Stimulated activated naive CD8-positive, alpha-beta T cell treated with anti-CD3 and anti-CD28 coated beads, Interleukin-15, amount 100 ng/mL, for 72 hours (primary cell): Measurements from ENCODE around the gene NOCT.
A peak's percentile ranks its signal among the peaks of the same experiment; 100 is the strongest.
"Not testable (repeated sequence)": the region's sequence is repeated elsewhere in the genome, so short reads cannot be mapped to it uniquely, and the experiment has no call there.

Experiments used
- ATAC-seq: fragments of 150-1000 bp; cut with Tn5 transposase; 2 replicates; pipeline ENCODE4 v1.10.0; 2021; ENCODE audit warnings: mild to moderate bottlenecking, moderate library complexity
- DNase-seq, 2 donors: peaks; one replicate each; pipeline ENCODE4 v3.0.0; 2021 to 2022
- H3K27ac Mint-ChIP-seq, 2 donors: one replicate each; pipeline ENCODE4 v1.8.0; 2022; ENCODE audit warnings: mild to moderate bottlenecking in 2 of 2, mixed read lengths in 2 of 2, moderate library complexity in 2 of 2
- H3K27me3 Mint-ChIP-seq: one replicate; pipeline ENCODE4 v1.8.0; 2022; ENCODE audit warnings: mixed read lengths
- H3K4me1 Mint-ChIP-seq: one replicate; pipeline ENCODE4 v1.8.0; 2022; ENCODE audit warnings: mild to moderate bottlenecking, mixed read lengths
- H3K4me3 Mint-ChIP-seq, 2 donors: one replicate each; pipeline ENCODE4 v1.8.0; 2022; ENCODE audit warnings: mild to moderate bottlenecking in 2 of 2, mixed read lengths in 2 of 2, moderate library complexity in 1 of 2
- H3K9me3 Mint-ChIP-seq, 2 donors: one replicate each; pipeline ENCODE4 v1.8.0; 2022; ENCODE audit warnings: mixed read lengths in 2 of 2

The NOCT gene

GRCh38 chr4:139021071-139021470 lies 5.5 kb downstream of the NOCT start:
- ATAC-seq, H3K27me3 Mint-ChIP-seq, H3K4me3 Mint-ChIP-seq, H3K9me3 Mint-ChIP-seq, DNase-seq: not testable (repeated sequence)
- Mint-ChIP-seq H3K27ac (peak overlapping the region in 1 of 2 donors; percentile 74), H3K4me1 (peaks cover 34% of the 10 kb centered on the region)

DNA sequence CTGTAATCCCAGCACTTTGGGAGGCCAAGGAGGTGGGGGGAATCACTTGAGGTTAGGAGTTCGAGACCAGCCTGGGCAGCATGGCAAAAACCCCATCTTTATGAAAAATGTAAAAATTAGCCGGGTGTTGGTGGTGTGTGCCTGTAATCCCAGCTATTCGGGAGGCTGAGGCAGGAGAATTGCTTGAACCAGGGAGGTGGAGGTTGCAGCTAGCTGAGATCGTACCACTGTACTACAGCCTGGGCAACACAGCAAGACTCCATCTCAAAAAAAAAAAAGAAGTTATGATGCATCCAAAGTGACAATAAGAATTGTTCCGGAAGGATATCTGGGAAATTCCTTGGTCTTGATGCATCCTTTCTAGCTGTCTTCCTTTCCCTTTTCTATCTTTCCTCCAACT lies 7.3 kb downstream of the NOCT start:
- Mint-ChIP-seq H3K4me3 (no peak overlapping the region), H3K27me3 (no peaks in the 10 kb centered on the region), H3K4me1 (peaks cover 32% of the 10 kb centered on the region), H3K9me3 (no peaks in the 10 kb centered on the region), H3K27ac (no peak overlapping the region)
- DNase-seq (no peak), ATAC-seq (no peak)

DNA sequence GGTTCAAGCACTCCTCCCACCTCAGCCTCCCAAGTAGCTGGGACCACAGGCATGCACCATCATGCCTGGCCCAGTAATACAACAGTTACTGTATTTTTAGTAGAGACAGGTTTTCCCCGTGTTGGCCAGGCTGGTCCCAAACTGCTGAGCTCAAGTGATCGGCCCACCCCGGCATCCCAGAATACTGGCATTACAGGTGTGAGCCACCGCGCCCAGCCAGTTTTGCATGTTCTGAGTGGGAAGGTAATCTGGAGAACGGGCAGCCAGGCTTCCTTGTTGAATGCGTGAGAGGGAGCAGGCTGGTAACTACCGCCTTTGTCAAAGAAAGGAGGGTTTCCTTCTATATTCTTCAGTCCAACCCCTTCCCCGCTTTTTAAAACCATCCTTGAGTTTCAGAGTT lies 9.1 kb downstream of the NOCT start:
- Mint-ChIP-seq H3K27ac (no peak overlapping the region), H3K27me3 (no peaks in the 10 kb centered on the region), H3K4me3 (no peak overlapping the region), H3K4me1 (peaks cover 16% of the 10 kb centered on the region), H3K9me3 (no peaks in the 10 kb centered on the region)
- ATAC-seq: no peak
- no peak for DNase-seq

- Mint-ChIP-seq H3K4me1 (peaks cover 9% of the 10 kb centered on the region), H3K27me3 (no peaks in the 10 kb centered on the region), H3K27ac (no peak overlapping the region), H3K4me3 (no peak overlapping the region), H3K9me3 (no peaks in the 10 kb centered on the region)
- DNase-seq (no peak), ATAC-seq (no peak)
These were observed 10.3 kb downstream of the NOCT start for GRCh38 chr4:139025841-139026240.

DNA sequence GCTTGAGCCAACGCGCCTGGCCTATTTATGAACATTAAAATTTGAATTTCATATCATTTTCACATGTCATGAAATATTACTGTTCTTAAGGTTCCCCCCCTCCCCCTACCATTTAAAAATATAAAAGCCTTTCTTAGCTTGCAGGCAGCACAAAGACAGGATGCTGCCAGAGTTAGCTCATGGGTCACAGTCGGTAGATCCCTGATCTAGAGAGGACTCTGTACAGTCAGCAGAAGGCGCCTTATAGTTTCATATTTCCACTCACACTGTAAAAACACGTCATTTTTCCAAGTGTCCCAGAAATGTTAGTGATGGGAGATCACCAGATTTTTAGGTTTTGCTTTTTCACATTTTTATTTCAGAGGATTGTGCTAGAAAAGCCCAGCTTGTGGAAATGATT lies 12.2 kb downstream of the NOCT start:
- Mint-ChIP-seq H3K4me3 (no peak overlapping the region), H3K27me3 (no peaks in the 10 kb centered on the region), H3K9me3 (no peaks in the 10 kb centered on the region), H3K4me1 (peaks cover 6% of the 10 kb centered on the region), H3K27ac (no peak overlapping the region)
- no peak for ATAC-seq
- DNase-seq: no peak

GRCh38 chr4:139028191-139028661 lies 12.6 kb downstream of the NOCT start:
- peak; percentile 23 for ATAC-seq
- DNase-seq: no peak
- Mint-ChIP-seq H3K9me3 (no peaks in the 10 kb centered on the region), H3K4me3 (no peak overlapping the region), H3K4me1 (peaks cover 6% of the 10 kb centered on the region), H3K27me3 (no peaks in the 10 kb centered on the region), H3K27ac (no peak overlapping the region)

- H3K27me3 Mint-ChIP-seq, H3K4me3 Mint-ChIP-seq, ATAC-seq, H3K9me3 Mint-ChIP-seq, H3K27ac Mint-ChIP-seq, DNase-seq: not testable (repeated sequence)
- peaks cover 10% of the 10 kb centered on the region for H3K4me1 Mint-ChIP-seq
These were observed 14.3 kb downstream of the NOCT start for GRCh38 chr4:139029866-139030363.

GRCh38 chr4:139030614-139031235 lies 15.1 kb downstream of the NOCT start:
- no peak overlapping the region for H3K27ac Mint-ChIP-seq
- ATAC-seq: peak; percentile 76
- DNase-seq: peak; percentile 61 to 66
- peaks cover 12% of the 10 kb centered on the region for H3K4me1 Mint-ChIP-seq
- no peaks in the 10 kb centered on the region for H3K9me3 Mint-ChIP-seq
- H3K4me3 Mint-ChIP-seq: no peak overlapping the region
- no peaks in the 10 kb centered on the region for H3K27me3 Mint-ChIP-seq

DNA sequence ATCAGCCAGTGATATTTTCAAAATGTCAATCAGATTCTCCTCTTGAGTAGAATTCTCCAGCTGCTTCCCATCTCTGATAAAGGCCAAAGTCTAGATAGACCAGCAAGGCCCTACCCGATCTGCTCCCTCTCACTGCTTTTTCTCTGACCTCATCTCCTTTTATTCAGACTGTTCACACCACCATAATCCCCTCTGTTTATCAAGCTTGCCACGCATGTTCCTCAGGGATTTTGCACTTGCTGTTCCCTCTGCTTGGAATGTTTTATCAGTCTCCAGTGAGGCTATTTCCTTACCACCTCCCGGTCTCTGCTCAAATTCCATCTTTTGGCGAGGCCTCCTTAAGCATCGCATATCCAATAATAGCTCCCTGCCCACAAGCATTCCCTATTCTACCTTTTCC lies 20.1 kb downstream of the NOCT start:
- DNase-seq: no peak
- no peaks in the 10 kb centered on the region for H3K27me3 Mint-ChIP-seq
- no peaks in the 10 kb centered on the region for H3K9me3 Mint-ChIP-seq
- H3K4me3 Mint-ChIP-seq: no peak overlapping the region
- ATAC-seq: no peak
- peak overlapping the region in 1 of 2 donors; percentile 28 for H3K27ac Mint-ChIP-seq
- peaks cover 10% of the 10 kb centered on the region for H3K4me1 Mint-ChIP-seq

GRCh38 chr4:139036885-139037284 lies 21.3 kb downstream of the NOCT start:
- ATAC-seq (no peak), DNase-seq (no peak)
- Mint-ChIP-seq H3K27ac (no peak overlapping the region), H3K4me1 (peaks cover 6% of the 10 kb centered on the region), H3K9me3 (no peaks in the 10 kb centered on the region), H3K4me3 (no peak overlapping the region), H3K27me3 (no peaks in the 10 kb centered on the region)

DNA sequence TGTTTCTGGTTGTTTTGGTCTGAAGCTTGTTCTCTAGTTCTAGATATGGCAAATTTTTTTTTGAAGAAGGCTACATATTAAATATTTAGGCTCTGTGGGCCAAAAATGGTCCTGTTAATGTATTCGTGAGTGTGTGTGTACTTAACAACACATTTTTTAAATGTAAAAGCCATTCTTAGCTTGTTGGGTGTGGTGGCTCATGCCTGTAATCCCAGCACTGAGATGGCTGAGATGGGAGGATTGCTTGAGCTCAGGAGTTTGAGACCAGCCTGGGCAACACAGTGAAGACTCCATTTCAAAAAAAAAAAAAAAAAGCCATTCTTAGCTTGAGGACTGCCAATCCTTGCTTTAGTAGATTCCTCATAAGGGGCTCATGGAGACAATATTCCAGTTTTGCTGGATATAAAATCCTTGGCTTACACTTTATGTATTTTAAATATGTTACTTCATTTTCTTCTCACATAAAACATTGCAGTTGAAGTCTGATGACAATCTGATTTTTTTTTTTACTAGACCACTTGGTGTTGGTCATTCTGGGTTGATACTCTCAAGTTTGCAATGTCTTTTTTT lies 23.4 kb downstream of the NOCT start:
- Mint-ChIP-seq H3K4me1 (peaks cover 6% of the 10 kb centered on the region), H3K4me3 (no peak overlapping the region), H3K27ac (no peak overlapping the region), H3K9me3 (no peaks in the 10 kb centered on the region), H3K27me3 (no peaks in the 10 kb centered on the region)
- DNase-seq: no peak
- ATAC-seq: no peak

DNA sequence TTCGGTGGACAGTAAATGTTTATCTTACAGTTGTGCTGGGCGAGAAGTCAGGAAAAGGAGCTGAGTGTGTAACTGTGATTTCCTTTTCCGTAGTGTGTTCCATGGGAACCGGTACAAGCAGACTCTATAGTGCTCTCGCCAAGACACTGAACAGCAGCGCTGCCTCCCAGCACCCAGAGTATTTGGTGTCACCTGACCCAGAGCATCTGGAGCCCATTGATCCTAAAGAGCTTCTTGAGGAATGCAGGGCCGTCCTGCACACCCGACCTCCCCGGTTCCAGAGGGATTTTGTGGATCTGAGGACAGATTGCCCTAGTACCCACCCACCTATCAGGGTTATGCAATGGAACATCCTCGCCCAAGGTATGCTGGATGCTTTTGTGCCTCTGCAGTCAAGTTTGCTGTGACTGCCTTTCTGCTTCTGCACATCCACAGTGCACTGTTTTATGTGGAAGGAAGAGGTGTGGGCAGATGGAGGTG lies 27.4 kb downstream of the NOCT start:
- H3K27me3 Mint-ChIP-seq: no peaks in the 10 kb centered on the region
- no peak for DNase-seq
- ATAC-seq: no peak
- no peaks in the 10 kb centered on the region for H3K4me1 Mint-ChIP-seq
- H3K27ac Mint-ChIP-seq: no peak overlapping the region
- no peaks in the 10 kb centered on the region for H3K9me3 Mint-ChIP-seq
- H3K4me3 Mint-ChIP-seq: no peak overlapping the region

DNA sequence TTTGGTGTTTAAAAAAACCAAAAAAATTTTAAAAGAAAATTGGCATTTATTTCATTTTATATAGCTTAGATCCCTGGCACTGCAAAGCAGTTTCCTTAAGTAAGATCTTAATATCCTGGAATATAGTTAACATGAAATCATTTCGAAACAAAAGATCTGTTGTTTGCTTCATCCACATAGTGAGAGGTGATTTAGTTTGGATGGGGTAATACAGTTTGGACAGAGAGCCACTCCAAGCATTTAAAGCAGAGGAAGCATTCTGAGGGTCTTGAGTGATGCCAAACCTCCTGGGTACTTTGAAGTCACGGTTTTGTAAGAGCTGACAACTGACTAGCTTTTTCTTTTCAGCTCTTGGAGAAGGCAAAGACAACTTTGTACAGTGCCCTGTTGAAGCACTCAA lies 28.7 kb downstream of the NOCT start:
- Mint-ChIP-seq H3K4me1 (no peaks in the 10 kb centered on the region), H3K27ac (peak overlapping the region in 1 of 2 donors; percentile 54), H3K27me3 (no peaks in the 10 kb centered on the region), H3K4me3 (no peak overlapping the region), H3K9me3 (no peaks in the 10 kb centered on the region)
- DNase-seq: no peak
- no peak for ATAC-seq

GRCh38 chr4:139048026-139048425 lies 32.4 kb downstream of the NOCT start:
- H3K4me3 Mint-ChIP-seq: no peak overlapping the region
- no peaks in the 10 kb centered on the region for H3K27me3 Mint-ChIP-seq
- no peak overlapping the region for H3K27ac Mint-ChIP-seq
- no peaks in the 10 kb centered on the region for H3K4me1 Mint-ChIP-seq
- no peaks in the 10 kb centered on the region for H3K9me3 Mint-ChIP-seq
- ATAC-seq (no peak), DNase-seq (no peak)

GRCh38 chr4:139050446-139050845 lies 34.9 kb downstream of the NOCT start:
- DNase-seq (no peak), ATAC-seq (no peak)
- Mint-ChIP-seq H3K27me3 (no peaks in the 10 kb centered on the region), H3K4me3 (no peak overlapping the region), H3K4me1 (no peaks in the 10 kb centered on the region), H3K27ac (no peak overlapping the region), H3K9me3 (no peaks in the 10 kb centered on the region)

GRCh38 chr4:139053909-139054308 lies 38.3 kb downstream of the NOCT start:
- peaks cover 7% of the 10 kb centered on the region for H3K4me1 Mint-ChIP-seq
- no peaks in the 10 kb centered on the region for H3K27me3 Mint-ChIP-seq
- no peak overlapping the region for H3K4me3 Mint-ChIP-seq
- H3K27ac Mint-ChIP-seq: peak overlapping the region; percentile 44 to 83
- no peaks in the 10 kb centered on the region for H3K9me3 Mint-ChIP-seq
- ATAC-seq: no peak
- no peak for DNase-seq
